SK-MEL-5 (cell line): Measurements from ENCODE around the gene LEO1. TPM values are rescaled to one million over a fixed set of nuclear protein-coding genes. Genes with fewer than 3 reads are reported as not detected.

ENCODE experiments used
- DNase-seq: peaks from one replicate; pipeline ENCODE4 v3.0.0-alpha.2; 2016; ENCODE audit warnings: low read depth, low spot score
- in situ Hi-C: cut with HindIII; loops from 2 replicates; pipeline ENCODE4 v1.10.0; 2016; ENCODE audit warnings: low sequenced_read_pairs, high pct_unique_total_duplicates, low pct_unique_long_range_greater_than_20kb
- total RNA-seq: library from RNA; depleted of rRNA; stranded (reverse); fragments of >200 nt; shearing (Covaris generic); gene quantifications from 2 replicates; pipeline ENCODE4 v1.2.3, GENCODE V29; 2014

Gene LEO1
- total RNA-seq, 1 experiment from 2014 or later: 29.0 TPM

GRCh38 chr15:51955504-51955903 lies 16.1 kb downstream of the LEO1 start:
- DNase-seq: no peak
- in situ Hi-C loops: no loop called here

GRCh38 chr15:51952805-51953204 lies 18.8 kb downstream of the LEO1 start:
- no peak for DNase-seq
- in situ Hi-C loops: no loop called here

DNA sequence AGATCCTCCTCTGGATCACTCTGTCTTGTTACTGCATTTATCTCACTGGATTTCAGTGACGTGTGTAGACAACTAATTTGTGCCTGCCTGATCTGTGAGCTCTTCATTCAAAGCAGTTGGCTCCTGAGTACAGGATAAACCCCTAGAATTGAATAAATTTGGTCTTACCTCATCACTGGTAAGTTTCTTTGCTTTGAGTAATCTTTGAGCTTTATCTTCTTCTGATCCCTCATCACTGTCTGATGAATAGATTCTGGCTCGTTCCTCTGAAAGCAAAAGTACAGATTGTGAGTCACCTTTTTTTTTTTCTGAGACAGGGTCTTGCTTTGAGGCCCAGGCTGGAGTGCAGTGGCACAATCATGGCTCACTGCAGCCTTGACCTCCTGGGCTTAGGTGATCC lies 24.5 kb downstream of the LEO1 start:
- in situ Hi-C loops: no loop called here

GRCh38 chr15:51939216-51939615 lies 32.4 kb downstream of the LEO1 start:
- no peak for DNase-seq
- in situ Hi-C loops: no loop called here

More for the DNA sequence above, 24.5 kb downstream of the LEO1 start:
- DNase-seq: no peak

GRCh38 chr15:51938286-51938685 lies 33.3 kb downstream of the LEO1 start:
- no peak for DNase-seq
- in situ Hi-C loops: no loop called here

DNA sequence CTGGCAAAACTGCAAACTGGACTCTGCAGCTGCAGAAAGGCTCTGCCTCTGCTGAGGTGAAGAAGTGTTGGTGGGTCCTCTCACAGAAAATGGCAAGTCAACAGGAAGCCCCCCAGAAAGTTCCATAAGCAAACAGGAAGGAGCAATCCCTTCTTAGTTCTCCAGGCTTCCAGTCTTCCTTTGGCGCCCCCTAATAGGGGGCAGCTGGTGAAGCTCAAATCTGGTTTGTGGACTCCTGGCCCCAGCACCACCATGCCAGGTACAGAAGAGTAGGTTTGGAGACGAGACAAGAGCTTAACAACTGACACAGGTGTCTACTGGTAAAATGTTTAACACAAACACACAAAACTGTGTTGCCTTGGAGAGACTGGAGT lies 35.5 kb downstream of the LEO1 start:
- in situ Hi-C loops: no loop called here
- no peak for DNase-seq

DNA sequence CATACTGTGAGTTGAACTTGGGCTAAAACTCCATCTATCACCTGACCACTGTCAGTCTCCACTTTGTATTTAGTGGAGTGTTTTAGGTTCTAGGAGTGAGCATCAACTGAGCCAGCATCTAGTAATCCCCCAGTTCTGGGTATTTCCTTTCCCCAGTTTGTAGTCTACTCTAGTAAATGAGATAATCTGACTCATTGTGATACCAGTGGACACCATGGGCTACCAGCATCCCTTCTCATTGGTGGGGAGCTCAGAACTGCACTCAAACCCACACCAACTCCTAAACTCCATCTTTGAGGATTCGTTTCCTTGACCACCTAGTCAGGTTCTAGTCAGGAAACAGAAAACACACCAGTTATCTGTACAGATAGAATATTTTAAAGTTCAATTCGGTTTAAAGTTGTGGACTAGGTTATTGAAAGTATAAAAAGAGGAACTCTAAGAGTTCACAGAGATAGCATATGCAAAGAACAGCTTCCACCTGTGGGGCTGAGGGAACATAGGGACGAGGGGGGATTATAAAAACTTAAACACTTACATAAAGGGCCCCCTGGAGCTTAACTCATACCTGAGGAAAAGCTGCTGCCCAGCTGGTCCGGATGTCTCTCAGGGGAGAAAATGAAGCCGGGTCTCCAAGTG lies 36.0 kb downstream of the LEO1 start:
- no peak for DNase-seq
- in situ Hi-C loops: no loop called here

DNA sequence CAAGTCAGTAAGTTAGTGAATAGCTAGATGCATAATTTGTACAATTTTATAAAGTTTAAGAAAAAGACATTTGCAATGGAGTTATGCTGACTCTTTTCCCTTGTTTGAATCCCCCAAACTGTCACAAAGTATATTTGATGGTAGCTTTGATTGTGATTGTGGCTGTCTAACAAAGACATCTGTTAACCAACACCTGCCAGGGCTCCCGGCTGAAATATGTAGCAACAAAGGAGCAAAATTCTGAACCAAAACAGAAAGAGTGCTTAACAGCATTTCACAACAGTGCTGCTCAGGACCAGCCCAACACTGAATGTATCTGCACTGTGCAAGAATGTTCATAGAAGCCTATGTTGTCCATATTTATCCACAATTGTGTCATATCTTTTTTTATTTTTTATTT lies 39.4 kb downstream of the LEO1 start:
- in situ Hi-C loops: no loop called here
- no peak for DNase-seq

DNA sequence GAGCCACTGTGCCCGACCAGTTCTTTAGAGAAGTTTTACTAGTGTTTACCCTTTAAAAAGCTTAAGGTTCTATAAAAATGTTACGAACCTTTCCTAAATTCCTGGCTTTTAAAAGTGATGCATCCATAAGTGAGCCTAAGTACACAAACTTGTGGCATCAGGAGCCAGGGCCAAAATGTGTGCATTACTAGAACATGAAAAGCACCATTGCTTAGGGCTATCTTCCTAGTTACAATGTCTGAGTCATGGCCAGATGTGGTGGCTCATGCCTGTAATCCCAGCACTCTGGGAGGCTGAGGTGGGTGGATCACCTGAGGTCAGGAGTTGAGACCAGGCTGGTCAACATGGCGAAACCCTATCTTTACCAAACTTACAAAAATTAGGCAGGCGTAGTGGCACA lies 39.9 kb downstream of the LEO1 start:
- in situ Hi-C loops: no loop called here
- DNase-seq: no peak

GRCh38 chr15:51931016-51931415 lies 40.6 kb downstream of the LEO1 start:
- in situ Hi-C loops: no loop called here
- no peak for DNase-seq

DNA sequence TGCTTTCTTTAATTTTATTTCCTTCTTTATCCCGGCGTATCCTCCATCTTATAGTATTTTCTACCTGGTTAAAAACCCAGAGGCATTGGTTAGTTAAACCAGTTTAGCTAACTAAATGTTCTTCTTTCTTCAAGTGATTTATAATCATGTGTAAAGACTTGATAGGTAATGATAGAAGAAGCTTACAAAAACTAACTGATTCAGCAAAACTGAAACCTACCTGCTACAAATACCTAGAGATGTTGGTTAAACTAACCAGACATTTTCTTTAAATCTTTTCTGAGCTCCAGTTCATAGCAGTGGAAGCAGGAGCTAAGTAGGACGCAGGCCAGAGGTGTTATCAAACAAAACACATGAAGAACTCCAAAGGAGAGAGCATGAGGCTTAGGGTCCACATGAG lies 44.8 kb downstream of the LEO1 start:
- no peak for DNase-seq
- in situ Hi-C loops: no loop called here

- in situ Hi-C loops: no loop called here
- DNase-seq: peak; percentile 37
These were observed 47.2 kb downstream of the LEO1 start for GRCh38 chr15:51924156-51925068.

- in situ Hi-C loops: no loop called here
These were observed 54.1 kb downstream of the LEO1 start for GRCh38 chr15:51917493-51917892.

GRCh38 chr15:51912528-51912927 lies 59.0 kb downstream of the LEO1 start:
- no peak for DNase-seq
- in situ Hi-C loops: no loop called here

More at GRCh38 chr15:51917493-51917892, 54.1 kb downstream of the LEO1 start:
- DNase-seq: peak; percentile 59

GRCh38 chr15:51909584-51909983 lies 62.0 kb downstream of the LEO1 start:
- in situ Hi-C loops: no loop called here
- DNase-seq: no peak

GRCh38 chr15:51908316-51908715 lies 63.3 kb downstream of the LEO1 start:
- DNase-seq: no peak

DNA sequence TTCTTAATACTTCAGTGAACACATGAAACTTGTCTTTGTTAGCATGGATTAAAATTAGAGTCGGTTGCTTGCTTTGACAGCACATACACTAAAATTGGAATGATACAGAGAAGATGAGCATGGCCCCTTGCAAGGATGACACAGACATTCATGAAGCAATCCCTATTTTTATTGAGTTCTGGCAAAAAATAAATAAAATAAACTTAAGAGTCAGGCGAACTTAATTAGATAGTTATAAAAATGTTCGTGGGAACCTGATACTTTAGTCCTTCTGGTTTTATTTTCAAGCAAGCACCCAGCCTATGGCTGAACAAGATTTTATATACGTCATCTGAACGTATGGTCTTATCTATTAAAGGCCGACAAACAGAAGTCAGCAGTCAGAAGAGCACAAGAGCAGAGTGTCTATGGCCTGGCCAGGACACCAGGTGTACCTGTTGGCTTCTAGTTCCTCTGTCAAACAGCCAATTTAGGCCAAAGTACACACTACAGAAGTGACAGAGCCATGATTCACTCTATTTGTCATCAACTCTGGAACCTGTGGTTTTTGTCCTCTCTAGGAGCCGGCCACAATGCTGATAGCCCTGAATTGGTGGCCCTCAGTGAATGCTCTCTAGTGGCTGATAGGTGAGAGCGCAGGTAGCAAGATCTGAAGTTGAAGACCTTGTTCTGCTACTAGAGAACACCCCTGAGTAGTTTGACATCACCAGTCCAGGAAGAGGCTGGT lies 64.3 kb downstream of the LEO1 start:
- no peak for DNase-seq
- in situ Hi-C loops: no loop called here

More at GRCh38 chr15:51908316-51908715, 63.3 kb downstream of the LEO1 start:
- in situ Hi-C loops: no loop called here

GRCh38 chr15:51904931-51905330 lies 66.6 kb downstream of the LEO1 start:
- no peak for DNase-seq
- in situ Hi-C loops: no loop called here
